ENCODE measurements around the gene TUBB2A.

The TUBB2A gene

GRCh38 chr6:3157131-3157933, at the start of gene TUBB2A:
TSS of gene TUBB2A (minus strand) at chr6:3157544. CDS start at chr6:3157463, 81 bp downstream.
- TF ChIP-seq MAX (IDR thresholded peaks at IDR 0.05; ENCODE audit: low read depth, low read length) = no peak
- no peak for TF ChIP-seq MYC (IDR thresholded peaks at IDR 0.05; ENCODE audit: low read depth, low read length)
- TF ChIP-seq, protein P1, sequence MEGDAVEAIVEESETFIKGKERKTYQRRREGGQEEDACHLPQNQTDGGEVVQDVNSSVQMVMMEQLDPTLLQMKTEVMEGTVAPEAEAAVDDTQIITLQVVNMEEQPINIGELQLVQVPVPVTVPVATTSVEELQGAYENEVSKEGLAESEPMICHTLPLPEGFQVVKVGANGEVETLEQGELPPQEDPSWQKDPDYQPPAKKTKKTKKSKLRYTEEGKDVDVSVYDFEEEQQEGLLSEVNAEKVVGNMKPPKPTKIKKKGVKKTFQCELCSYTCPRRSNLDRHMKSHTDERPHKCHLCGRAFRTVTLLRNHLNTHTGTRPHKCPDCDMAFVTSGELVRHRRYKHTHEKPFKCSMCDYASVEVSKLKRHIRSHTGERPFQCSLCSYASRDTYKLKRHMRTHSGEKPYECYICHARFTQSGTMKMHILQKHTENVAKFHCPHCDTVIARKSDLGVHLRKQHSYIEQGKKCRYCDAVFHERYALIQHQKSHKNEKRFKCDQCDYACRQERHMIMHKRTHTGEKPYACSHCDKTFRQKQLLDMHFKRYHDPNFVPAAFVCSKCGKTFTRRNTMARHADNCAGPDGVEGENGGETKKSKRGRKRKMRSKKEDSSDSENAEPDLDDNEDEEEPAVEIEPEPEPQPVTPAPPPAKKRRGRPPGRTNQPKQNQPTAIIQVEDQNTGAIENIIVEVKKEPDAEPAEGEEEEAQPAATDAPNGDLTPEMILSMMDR (IDR thresholded peaks at IDR 0.05; ENCODE audit: low read depth, low read length) = no peak
- no peak for TF ChIP-seq POLR2A (IDR thresholded peaks at IDR 0.05; ENCODE audit: extremely low read depth, insufficient read length)
- peak; percentile 71 for DNase-seq (ENCODE audit: low read depth)

DNA sequence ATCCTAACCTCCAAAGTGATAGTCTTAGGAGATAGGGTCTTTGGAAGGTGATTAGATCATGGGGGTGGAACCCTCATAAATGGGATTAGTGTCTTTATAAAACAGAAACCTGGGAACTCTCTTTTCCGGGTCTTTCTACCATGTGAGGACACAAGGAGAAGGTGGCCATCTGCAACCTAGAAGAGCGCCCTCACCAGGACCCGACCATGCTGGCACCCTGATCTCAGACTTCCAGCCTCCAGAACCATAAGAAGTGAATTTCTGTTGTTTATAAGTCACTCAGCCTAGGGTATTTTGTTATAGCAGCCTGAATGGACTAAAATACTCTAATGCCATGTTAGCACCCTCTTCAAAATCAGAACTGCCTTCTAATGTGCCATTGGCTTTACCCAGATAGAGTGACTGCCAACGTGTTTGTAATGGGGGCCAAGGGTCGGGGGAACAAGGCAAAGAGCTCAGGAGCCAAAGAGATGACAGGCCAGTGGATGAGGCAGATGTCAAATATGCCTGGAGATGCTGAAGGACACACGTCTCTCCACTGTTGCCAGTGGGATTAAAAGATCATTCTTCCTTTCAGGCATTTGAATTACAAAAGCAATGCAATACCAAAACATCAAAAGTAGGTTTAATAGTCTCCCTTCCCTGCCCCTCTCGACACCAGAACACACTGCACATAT, 49.1 kb upstream of the TUBB2A start:
- no peak for TF ChIP-seq MAX (IDR thresholded peaks at IDR 0.05; ENCODE audit: low read depth, low read length)
- TF ChIP-seq, protein P1 (IDR thresholded peaks at IDR 0.05; ENCODE audit: low read depth, low read length) = peak; percentile 4
- DNase-seq (ENCODE audit: low read depth) = no peak
- no peak overlapping the region for H3K4me3 ChIP-seq (ENCODE audit: low read depth, low read length)

More at GRCh38 chr6:3157131-3157933, at the start of gene TUBB2A:
- H3K4me3 ChIP-seq (ENCODE audit: low read depth, low read length) = peak within 1 kb of the TSS; percentile 49

- TF ChIP-seq MAX (IDR thresholded peaks at IDR 0.05; ENCODE audit: low read depth, low read length) (no peak), MYC (IDR thresholded peaks at IDR 0.05; ENCODE audit: low read depth, low read length) (no peak), POLR2A (IDR thresholded peaks at IDR 0.05; ENCODE audit: extremely low read depth, insufficient read length) (no peak)
- TF ChIP-seq, protein P1 (IDR thresholded peaks at IDR 0.05; ENCODE audit: low read depth, low read length) = no peak
- peak; percentile 85 for DNase-seq (ENCODE audit: low read depth)
- H3K4me3 ChIP-seq (ENCODE audit: low read depth, low read length) = no peak overlapping the region
Measured at GRCh38 chr6:3205913-3206312, 48.6 kb upstream of the TUBB2A start.

- TF ChIP-seq, protein P1 (IDR thresholded peaks at IDR 0.05; ENCODE audit: low read depth, low read length) = no peak
- TF ChIP-seq POLR2A (IDR thresholded peaks at IDR 0.05; ENCODE audit: extremely low read depth, insufficient read length) = no peak
- no peak for TF ChIP-seq MAX (IDR thresholded peaks at IDR 0.05; ENCODE audit: low read depth, low read length)
- no peak for TF ChIP-seq MYC (IDR thresholded peaks at IDR 0.05; ENCODE audit: low read depth, low read length)
Measured at GRCh38 chr6:3204921-3205320, 47.6 kb upstream of the TUBB2A start.

GRCh38 chr6:3202999-3203696, 45.8 kb upstream of the TUBB2A start:
- DNase-seq (ENCODE audit: low read depth) = no peak
- no peak overlapping the region for H3K4me3 ChIP-seq (ENCODE audit: low read depth, low read length)
- no peak for TF ChIP-seq POLR2A (IDR thresholded peaks at IDR 0.05; ENCODE audit: extremely low read depth, insufficient read length)
- TF ChIP-seq, protein P1 (IDR thresholded peaks at IDR 0.05; ENCODE audit: low read depth, low read length) = no peak
- no peak for TF ChIP-seq MYC (IDR thresholded peaks at IDR 0.05; ENCODE audit: low read depth, low read length)
- TF ChIP-seq MAX (IDR thresholded peaks at IDR 0.05; ENCODE audit: low read depth, low read length) = no peak

More at GRCh38 chr6:3204921-3205320, 47.6 kb upstream of the TUBB2A start:
- H3K4me3 ChIP-seq (ENCODE audit: low read depth, low read length) = no peak overlapping the region
- no peak for DNase-seq (ENCODE audit: low read depth)

Data from NB4 (cell line).